Fibroblast of skin of left quadriceps (primary cell): ENCODE measurements around the gene SMOC2.

Source experiments
- DNase-seq, 2 experiments: peaks; one replicate each; pipeline ENCODE4 v3.0.0-alpha.2; 2013; ENCODE audit warnings: low read depth in 2 of 2

SMOC2 gene

GRCh38 chr6:168709390-168709789 is 268.4 kb downstream of the SMOC2 start:
- DNase-seq: no peak

GRCh38 chr6:168709991-168710390 is 269.0 kb downstream of the SMOC2 start:
- no peak for DNase-seq

GRCh38 chr6:168711049-168711640 is 270.2 kb downstream of the SMOC2 start:
- DNase-seq: no peak

GRCh38 chr6:168711666-168712300 is 270.8 kb downstream of the SMOC2 start:
- DNase-seq: no peak

- DNase-seq: no peak
Measured at GRCh38 chr6:168712993-168713392, 272.0 kb downstream of the SMOC2 start.

GRCh38 chr6:168713839-168714238 is 272.9 kb downstream of the SMOC2 start:
- no peak for DNase-seq

- no peak for DNase-seq
Measured at GRCh38 chr6:168714547-168715260, 273.7 kb downstream of the SMOC2 start.

GRCh38 chr6:168715643-168716481 is 274.9 kb downstream of the SMOC2 start:
- DNase-seq: no peak

GRCh38 chr6:168716581-168716980 is 275.6 kb downstream of the SMOC2 start:
- DNase-seq: no peak

- DNase-seq: no peak
Measured at GRCh38 chr6:168717491-168717890, 276.5 kb downstream of the SMOC2 start.
